ENCODE data around the gene FAHD1.

DNA sequence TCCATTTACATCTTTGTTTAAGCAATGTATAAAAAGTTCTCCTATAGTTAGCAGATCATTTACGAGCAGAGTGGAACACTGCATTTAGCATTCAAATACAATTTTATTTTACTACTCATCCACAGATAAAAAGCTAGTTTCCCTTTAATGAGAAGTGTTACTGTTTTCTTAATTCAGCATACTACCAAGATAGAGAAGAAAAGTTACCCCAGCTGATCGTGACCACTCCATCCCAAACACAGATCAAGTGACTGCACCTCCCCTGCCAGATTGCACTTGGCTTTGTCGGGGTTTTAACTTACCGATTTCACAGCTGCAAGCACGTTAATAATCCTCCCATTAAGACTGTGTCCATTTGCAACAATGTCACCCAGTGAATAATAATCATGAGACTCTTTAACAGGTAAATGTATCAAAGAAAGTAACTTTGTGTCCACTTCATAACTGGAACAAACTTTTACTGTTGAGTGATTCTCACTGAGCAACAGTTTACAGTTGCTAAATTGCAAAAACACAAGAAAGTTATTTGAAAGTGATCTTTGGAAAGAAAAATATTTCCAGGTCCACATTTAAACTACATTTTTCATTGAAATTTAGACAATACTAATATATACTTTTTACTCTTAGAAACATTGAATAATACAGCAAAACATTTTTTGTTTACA, 30.6 kb downstream of the FAHD1 start:
- no peak for TF ChIP-seq POLR2A (IDR thresholded peaks at IDR 0.05)
- TF ChIP-seq, protein P1, sequence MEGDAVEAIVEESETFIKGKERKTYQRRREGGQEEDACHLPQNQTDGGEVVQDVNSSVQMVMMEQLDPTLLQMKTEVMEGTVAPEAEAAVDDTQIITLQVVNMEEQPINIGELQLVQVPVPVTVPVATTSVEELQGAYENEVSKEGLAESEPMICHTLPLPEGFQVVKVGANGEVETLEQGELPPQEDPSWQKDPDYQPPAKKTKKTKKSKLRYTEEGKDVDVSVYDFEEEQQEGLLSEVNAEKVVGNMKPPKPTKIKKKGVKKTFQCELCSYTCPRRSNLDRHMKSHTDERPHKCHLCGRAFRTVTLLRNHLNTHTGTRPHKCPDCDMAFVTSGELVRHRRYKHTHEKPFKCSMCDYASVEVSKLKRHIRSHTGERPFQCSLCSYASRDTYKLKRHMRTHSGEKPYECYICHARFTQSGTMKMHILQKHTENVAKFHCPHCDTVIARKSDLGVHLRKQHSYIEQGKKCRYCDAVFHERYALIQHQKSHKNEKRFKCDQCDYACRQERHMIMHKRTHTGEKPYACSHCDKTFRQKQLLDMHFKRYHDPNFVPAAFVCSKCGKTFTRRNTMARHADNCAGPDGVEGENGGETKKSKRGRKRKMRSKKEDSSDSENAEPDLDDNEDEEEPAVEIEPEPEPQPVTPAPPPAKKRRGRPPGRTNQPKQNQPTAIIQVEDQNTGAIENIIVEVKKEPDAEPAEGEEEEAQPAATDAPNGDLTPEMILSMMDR (IDR thresholded peaks at IDR 0.05) = no peak
